Measurements from ENCODE around the gene SDR39U1.
"Not testable (repeated sequence)": the region's sequence is repeated elsewhere in the genome, so short reads cannot be mapped to it uniquely, and the experiment has no call there.

- not testable (repeated sequence) for TF ChIP-seq CTCF (IDR thresholded peaks at IDR 0.05); ZFX (IDR thresholded peaks at IDR 0.05; ENCODE audit: borderline replicate concordance)
Observed at GRCh38 chr14:24482699-24483303, 40.2 kb upstream of the SDR39U1 start.
